CD14-positive monocyte (primary cell): ENCODE measurements around the gene PIANP. TPM values are rescaled to one million over a fixed set of nuclear protein-coding genes. Genes with fewer than 3 reads are reported as not detected.

Experiments used
- DNase-seq, 3 donors: peaks; one replicate each; pipeline ENCODE4 v3.0.0-alpha.2; 2011 to 2022
- H2AFZ ChIP-seq: 2 replicates; pipeline ENCODE4 v1.6.0; 2012; ENCODE audit warnings: mild to moderate bottlenecking, low read depth, low read length, inconsistent platforms; ENCODE audit not compliant: insufficient read depth, poor library complexity, severe bottlenecking
- H3K27ac ChIP-seq, 2 donors: 1 replicate in 1 of 2; 2 replicates in 1 of 2; pipeline ENCODE4 v1.5.1; 2012 to 2013; ENCODE audit warnings: low read length in 2 of 2, control low read depth in 1 of 2, inconsistent platforms in 1 of 2, low read depth in 1 of 2, mild to moderate bottlenecking in 1 of 2
- H3K27me3 ChIP-seq, 2 donors: one replicate each; pipeline versions ENCODE4 v1.6.0 to v1.6.1; 2011 to 2013; ENCODE audit warnings: low read length in 2 of 2; ENCODE audit not compliant: control insufficient read depth in 2 of 2, insufficient read depth in 2 of 2
- H3K36me3 ChIP-seq, 2 donors: replicated peaks in 1 of 2; 1 replicate in 1 of 2; 2 replicates in 1 of 2; pipeline versions ENCODE4 v1.5.1 to v1.6.1; 2012 to 2013; ENCODE audit warnings: low read length in 2 of 2, control low read depth in 1 of 2, inconsistent platforms in 1 of 2, mild to moderate bottlenecking in 1 of 2; ENCODE audit not compliant: insufficient read depth in 2 of 2, control insufficient read depth in 1 of 2
- H3K4me1 ChIP-seq, 2 donors: 1 replicate in 1 of 2; 2 replicates in 1 of 2; pipeline versions ENCODE4 v1.5.1 to v1.6.1; 2012 to 2013; ENCODE audit warnings: low read length in 2 of 2, control low read depth in 1 of 2, inconsistent platforms in 1 of 2, mild to moderate bottlenecking in 1 of 2, moderate library complexity in 1 of 2; ENCODE audit not compliant: insufficient read depth in 2 of 2, control insufficient read depth in 1 of 2
- H3K4me2 ChIP-seq: replicated peaks from 2 replicates; pipeline ENCODE3; 2012; ENCODE audit warnings: low read length, moderate library complexity, mild to moderate bottlenecking; ENCODE audit not compliant: poor library complexity, severe bottlenecking; ENCODE audit errors: extremely low read depth
- H3K4me3 ChIP-seq, 3 experiments: fragments of 200-600 bp in 1 of 3; sonication (generic) in 1 of 3; replicated peaks in 1 of 3; 1 replicate in 2 of 3; 2 replicates in 1 of 3; pipeline ENCODE4 v1.5.1; 2011 to 2013; ENCODE audit warnings: low read length in 3 of 3, mild to moderate bottlenecking in 3 of 3, control low read depth in 2 of 3, low read depth in 2 of 3, inconsistent platforms in 1 of 3, moderate library complexity in 1 of 3
- H3K79me2 ChIP-seq: 2 replicates; pipeline ENCODE4 v1.6.0; 2012; ENCODE audit warnings: mild to moderate bottlenecking, control low read depth, inconsistent platforms, low read length, moderate library complexity; ENCODE audit not compliant: insufficient read depth
- H3K9ac ChIP-seq: 2 replicates; pipeline ENCODE4 v1.6.0; 2017; ENCODE audit warnings: low read length, mild to moderate bottlenecking; ENCODE audit not compliant: insufficient read depth, poor library complexity, severe bottlenecking
- H3K9me3 ChIP-seq, 2 donors: replicated peaks in 1 of 2; 1 replicate in 1 of 2; 2 replicates in 1 of 2; pipeline versions ENCODE4 v1.5.1 to v1.6.1; 2012 to 2013; ENCODE audit warnings: low read length in 2 of 2, control low read depth in 1 of 2; ENCODE audit not compliant: control insufficient read depth in 1 of 2, insufficient read depth in 1 of 2
- H4K20me1 ChIP-seq: 2 replicates; pipeline ENCODE4 v1.6.0; 2012; ENCODE audit warnings: mild to moderate bottlenecking, low read length, control low read depth, moderate library complexity; ENCODE audit not compliant: insufficient read depth
- H3K27ac Mint-ChIP-seq, 7 donors: one replicate each; pipeline ENCODE4 v1.8.0; 2020; ENCODE audit warnings: mild to moderate bottlenecking in 7 of 7, mixed read lengths in 7 of 7, moderate library complexity in 6 of 7, inconsistent platforms in 2 of 7
- H3K27me3 Mint-ChIP-seq, 3 donors: one replicate each; pipeline ENCODE4 v1.8.0; 2021 to 2022; ENCODE audit warnings: low read depth in 3 of 3, mild to moderate bottlenecking in 3 of 3, mixed read lengths in 3 of 3, moderate library complexity in 3 of 3, inconsistent platforms in 1 of 3
- H3K36me3 Mint-ChIP-seq, 2 donors: one replicate each; pipeline ENCODE4 v1.8.0; 2020; ENCODE audit warnings: mixed read lengths in 2 of 2, inconsistent platforms in 1 of 2, mild to moderate bottlenecking in 1 of 2
- H3K4me1 Mint-ChIP-seq: one replicate; pipeline ENCODE4 v1.8.0; 2020; ENCODE audit warnings: mild to moderate bottlenecking, mixed read lengths
- H3K4me3 Mint-ChIP-seq, 2 donors: one replicate each; pipeline ENCODE4 v1.8.0; 2020; ENCODE audit warnings: mild to moderate bottlenecking in 2 of 2, mixed read lengths in 2 of 2, moderate library complexity in 1 of 2
- H3K9me3 Mint-ChIP-seq, 7 donors: one replicate each; pipeline ENCODE4 v1.8.0; 2020 to 2022; ENCODE audit warnings: mixed read lengths in 7 of 7, mild to moderate bottlenecking in 6 of 7, moderate library complexity in 6 of 7, inconsistent platforms in 2 of 7
- WGBS: methylation state at CpG from one replicate; pipeline ENCODE4 v1.1.5; 2013; ENCODE audit warnings: missing lambda C conversion rate; ENCODE audit not compliant: insufficient coverage; 5-methylcytosine and 5-hydroxymethylcytosine counted together
- intact Hi-C, 2 donors: fragments of 100-400 bp; cut with micrococcal nuclease; formaldehyde crosslinking; loops; one replicate each; pipeline versions ENCODE4 v1.15.0 to v1.15.1; 2023
- polyA plus RNA-seq, 3 donors: library from polyadenylated mRNA; depleted of rRNA in 1 of 3; unstranded in 2 of 3; stranded (reverse) in 1 of 3; fragments of 300-500 nt in 2 of 3; fragments of >200 nt in 1 of 3; fragmentation: Illumina TruSeq in 2 of 3; gene quantifications; 1 replicate in 2 of 3; 2 replicates in 1 of 3; pipeline ENCODE4 v1.2.3, GENCODE V29; 2012 to 2021
- TF ChIP-seq, protein P1 (sequence below): fragments of 200-600 bp; IDR thresholded peaks from one replicate; pipeline ENCODE4 v1.8.0; 2022; ENCODE audit warnings: antibody characterized with exemption, mild to moderate bottlenecking

PIANP gene
- polyA plus RNA-seq, 3 donors: not detected

DNA sequence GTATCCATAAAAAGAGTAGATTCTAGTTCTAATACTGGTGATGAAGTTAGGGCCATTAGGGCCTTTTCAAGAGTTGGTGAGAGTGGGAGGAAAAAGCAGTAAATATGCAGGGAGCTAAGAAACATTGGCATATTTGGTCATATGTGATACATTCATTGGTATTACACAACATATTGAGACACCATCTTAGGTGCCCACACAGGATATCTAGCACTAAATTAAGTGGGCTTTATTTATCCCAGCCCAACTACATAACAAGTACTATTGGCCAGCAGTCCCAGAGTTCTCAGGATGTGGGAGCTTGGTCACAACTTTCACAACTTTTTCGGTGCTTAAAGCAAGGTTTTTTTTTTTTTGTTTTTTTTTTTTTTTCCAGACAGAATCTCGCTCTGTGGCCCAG lies 35.7 kb downstream of the PIANP start:
- H3K9me3 Mint-ChIP-seq: no peaks in the 10 kb centered on the region

DNA sequence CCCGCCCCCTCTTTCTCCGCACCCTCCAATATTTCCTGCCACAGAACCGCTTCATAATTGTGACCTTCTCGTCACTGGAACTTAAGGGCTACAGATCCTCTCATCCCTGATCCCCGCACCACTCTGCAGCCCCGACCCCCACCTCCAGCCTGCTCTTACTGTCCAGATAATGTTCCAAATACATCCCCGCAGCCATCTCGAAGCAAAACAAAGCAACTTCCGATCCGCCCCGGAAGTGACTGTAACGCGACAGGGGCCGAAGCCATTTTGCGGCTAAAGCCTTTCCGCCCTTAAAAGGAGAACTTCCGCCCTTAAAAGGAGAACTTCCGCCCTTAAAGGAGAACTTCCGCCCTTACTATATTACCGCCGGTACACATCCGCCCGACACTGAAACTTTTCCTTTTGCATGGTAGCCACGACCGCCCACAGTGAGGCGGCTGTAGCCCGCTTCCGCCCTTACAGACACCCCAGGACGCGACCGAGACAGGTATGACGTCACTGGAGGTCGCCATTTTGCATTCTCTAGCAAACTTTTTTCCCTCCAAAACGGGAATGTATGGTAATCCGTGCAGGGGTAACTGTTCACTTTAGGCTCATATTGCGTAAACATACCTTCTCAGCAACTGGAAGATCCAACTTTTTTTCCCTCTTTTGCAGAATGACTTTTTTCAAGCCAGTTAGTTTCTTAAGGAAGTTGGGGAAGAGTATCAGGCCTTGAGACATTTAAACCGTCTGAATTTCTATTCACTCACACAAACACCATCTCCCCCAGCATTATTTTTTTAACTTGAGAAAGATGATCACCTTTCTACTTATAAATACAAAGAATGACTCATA lies 37.5 kb downstream of the PIANP start, which contains the start of gene ING4:
TSS of gene ING4 (minus strand) at position 214 of the 837 bp plus-strand sequence. CDS start at position 196, 18 bp downstream.
- WGBS: under 1% methylated on average over 32 of the region's 37 CpGs
- peak within 1 kb of the TSS; percentile 34 to 93 for H3K27ac ChIP-seq
- H3K4me3 ChIP-seq: peak within 1 kb of the TSS; percentile 80 to 97 (median 88)
- peak; percentile 99 to 100 (median 100) for DNase-seq
- peak within 1 kb of the TSS; percentile 88 to 100 for H3K4me3 Mint-ChIP-seq
- H3K27ac Mint-ChIP-seq: peak within 1 kb of the TSS; percentile 89 to 100 (median 98)
- no peaks in the 10 kb centered on the region for H3K27me3 ChIP-seq
- H3K4me1 ChIP-seq: peaks cover 17 to 37% of the 10 kb centered on the region in 2 donors
- peak within 1 kb of the TSS; percentile 92 for H2AFZ ChIP-seq
- peaks cover 34% of the 10 kb centered on the region for H3K4me1 Mint-ChIP-seq
- H3K36me3 ChIP-seq: peaks cover 18 to 33% of the 10 kb centered on the region in 2 donors
- TF ChIP-seq, protein P1, sequence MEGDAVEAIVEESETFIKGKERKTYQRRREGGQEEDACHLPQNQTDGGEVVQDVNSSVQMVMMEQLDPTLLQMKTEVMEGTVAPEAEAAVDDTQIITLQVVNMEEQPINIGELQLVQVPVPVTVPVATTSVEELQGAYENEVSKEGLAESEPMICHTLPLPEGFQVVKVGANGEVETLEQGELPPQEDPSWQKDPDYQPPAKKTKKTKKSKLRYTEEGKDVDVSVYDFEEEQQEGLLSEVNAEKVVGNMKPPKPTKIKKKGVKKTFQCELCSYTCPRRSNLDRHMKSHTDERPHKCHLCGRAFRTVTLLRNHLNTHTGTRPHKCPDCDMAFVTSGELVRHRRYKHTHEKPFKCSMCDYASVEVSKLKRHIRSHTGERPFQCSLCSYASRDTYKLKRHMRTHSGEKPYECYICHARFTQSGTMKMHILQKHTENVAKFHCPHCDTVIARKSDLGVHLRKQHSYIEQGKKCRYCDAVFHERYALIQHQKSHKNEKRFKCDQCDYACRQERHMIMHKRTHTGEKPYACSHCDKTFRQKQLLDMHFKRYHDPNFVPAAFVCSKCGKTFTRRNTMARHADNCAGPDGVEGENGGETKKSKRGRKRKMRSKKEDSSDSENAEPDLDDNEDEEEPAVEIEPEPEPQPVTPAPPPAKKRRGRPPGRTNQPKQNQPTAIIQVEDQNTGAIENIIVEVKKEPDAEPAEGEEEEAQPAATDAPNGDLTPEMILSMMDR: no peak
- peaks cover 0 to 1% (median 0%) of the 10 kb centered on the region in 3 donors for H3K27me3 Mint-ChIP-seq
- intact Hi-C loops: loop anchor here (1.0 to 10.0 kb wide), 5 partner anchors 26 to 307 kb away; partner anchors contain the start of genes COPS7A (in 2 of the 2), ZNF384 (in 2 of the 2), CDCA3 (in 1 of the 2) and EMG1 (in 1 of the 2)
- H3K79me2 ChIP-seq: peaks cover 37% of the 10 kb centered on the region
- no peaks in the 10 kb centered on the region for H3K9me3 ChIP-seq
- H3K4me2 ChIP-seq: peak within 1 kb of the TSS; percentile 76
- H3K9ac ChIP-seq: peak within 1 kb of the TSS; percentile 75
- no peaks in the 10 kb centered on the region for H3K9me3 Mint-ChIP-seq
- H3K36me3 Mint-ChIP-seq: peaks cover 31 to 40% of the 10 kb centered on the region in 2 donors
- H4K20me1 ChIP-seq: no peaks in the 10 kb centered on the region

More for the DNA sequence above, 35.7 kb downstream of the PIANP start:
- H3K4me1 Mint-ChIP-seq: peaks cover 34% of the 10 kb centered on the region
- peak overlapping the region in 3 of 7 donors; percentile 48 to 55 (median 54) for H3K27ac Mint-ChIP-seq
- Histone ChIP-seq H4K20me1 (no peaks in the 10 kb centered on the region), H3K4me1 (peaks cover 17 to 37% of the 10 kb centered on the region in 2 donors), H2AFZ (no peak overlapping the region), H3K9ac (no peak overlapping the region), H3K9me3 (no peaks in the 10 kb centered on the region), H3K27ac (no peak overlapping the region), H3K4me2 (no peak overlapping the region), H3K79me2 (peaks cover 28% of the 10 kb centered on the region), H3K36me3 (peaks cover 35 to 40% of the 10 kb centered on the region in 2 donors), H3K4me3 (no peak overlapping the region), H3K27me3 (no peaks in the 10 kb centered on the region)
- no CpG with 5 or more reads among the region's 2 CpGs for WGBS
- H3K36me3 Mint-ChIP-seq: peaks cover 41 to 44% of the 10 kb centered on the region in 2 donors
- no peaks in the 10 kb centered on the region for H3K27me3 Mint-ChIP-seq
- no peak overlapping the region for H3K4me3 Mint-ChIP-seq
- intact Hi-C loops: loop anchor here in 1 of 2 donors (10.0 kb wide), 1 partner anchor 60 kb away; the partner anchor contains the start of gene COPS7A
- peak in 2 of 3 donors; percentile 10 to 20 for DNase-seq
- TF ChIP-seq, protein P1: no peak
